Cardiac fibroblast (primary cell): ENCODE data around the gene NDFIP2.

Experiments used
- DNase-seq, 2 donors: peaks; one replicate each; pipeline versions ENCODE4 v3.0.0 to v3.0.0-alpha.2; 2010; ENCODE audit warnings: low read depth in 2 of 2
- H3K4me3 ChIP-seq, 2 donors: replicated peaks in 1 of 2; 1 replicate in 1 of 2; 2 replicates in 1 of 2; pipeline ENCODE4 v1.5.1; 2011; ENCODE audit warnings: low read depth in 2 of 2, low read length in 2 of 2, mild to moderate bottlenecking in 2 of 2, moderate library complexity in 1 of 2
- CTCF ChIP-seq: IDR thresholded peaks from one replicate; pipeline ENCODE4 v1.5.1; 2011; ENCODE audit warnings: low read depth, mild to moderate bottlenecking, low read length, inconsistent platforms

The NDFIP2 gene

GRCh38 chr13:79482281-79482970 is 1.5 kb downstream of the NDFIP2 start:
- H3K4me3 ChIP-seq, result peak overlapping the region; percentile 87 to 89
- peak in 1 of 2 donors; percentile 39 for DNase-seq
- TF ChIP-seq CTCF, result no peak

- no peak overlapping the region for H3K4me3 ChIP-seq
- DNase-seq, result peak; percentile 27 to 51
Observed at GRCh38 chr13:79483086-79483706, 2.2 kb downstream of the NDFIP2 start.

GRCh38 chr13:79485014-79485811 is 4.3 kb downstream of the NDFIP2 start:
- no peak for TF ChIP-seq CTCF
- peak; percentile 87 to 88 for DNase-seq
- no peak overlapping the region for H3K4me3 ChIP-seq

More at GRCh38 chr13:79483086-79483706, 2.2 kb downstream of the NDFIP2 start:
- no peak for TF ChIP-seq CTCF

- no peak overlapping the region for H3K4me3 ChIP-seq
- no peak for DNase-seq
- no peak for TF ChIP-seq CTCF
Observed at GRCh38 chr13:79486433-79487188, 5.7 kb downstream of the NDFIP2 start.

GRCh38 chr13:79490326-79490725 is 9.4 kb downstream of the NDFIP2 start:
- no peak for TF ChIP-seq CTCF
- DNase-seq, result no peak
- H3K4me3 ChIP-seq, result no peak overlapping the region

GRCh38 chr13:79490824-79491223 is 9.9 kb downstream of the NDFIP2 start:
- peak in 1 of 2 donors; percentile 25 for DNase-seq
- H3K4me3 ChIP-seq, result no peak overlapping the region
- TF ChIP-seq CTCF, result no peak
